HG03575 (cell line): ENCODE data around the gene TBX2.

ENCODE experiments used
- ATAC-seq: cut with Tn5 transposase; IDR thresholded peaks from one replicate; pipeline ENCODE4 v1.9.1; 2021; ENCODE audit not compliant: unreplicated experiment, insufficient number of reproducible peaks, low FRiP score; ENCODE audit errors: extremely low read depth

The TBX2 gene

GRCh38 chr17:61398721-61399130 is 917 bp upstream of the TBX2 start:
- ATAC-seq: no peak

- ATAC-seq: no peak
Measured at GRCh38 chr17:61400066-61400716, 548 bp downstream of the TBX2 start.

DNA sequence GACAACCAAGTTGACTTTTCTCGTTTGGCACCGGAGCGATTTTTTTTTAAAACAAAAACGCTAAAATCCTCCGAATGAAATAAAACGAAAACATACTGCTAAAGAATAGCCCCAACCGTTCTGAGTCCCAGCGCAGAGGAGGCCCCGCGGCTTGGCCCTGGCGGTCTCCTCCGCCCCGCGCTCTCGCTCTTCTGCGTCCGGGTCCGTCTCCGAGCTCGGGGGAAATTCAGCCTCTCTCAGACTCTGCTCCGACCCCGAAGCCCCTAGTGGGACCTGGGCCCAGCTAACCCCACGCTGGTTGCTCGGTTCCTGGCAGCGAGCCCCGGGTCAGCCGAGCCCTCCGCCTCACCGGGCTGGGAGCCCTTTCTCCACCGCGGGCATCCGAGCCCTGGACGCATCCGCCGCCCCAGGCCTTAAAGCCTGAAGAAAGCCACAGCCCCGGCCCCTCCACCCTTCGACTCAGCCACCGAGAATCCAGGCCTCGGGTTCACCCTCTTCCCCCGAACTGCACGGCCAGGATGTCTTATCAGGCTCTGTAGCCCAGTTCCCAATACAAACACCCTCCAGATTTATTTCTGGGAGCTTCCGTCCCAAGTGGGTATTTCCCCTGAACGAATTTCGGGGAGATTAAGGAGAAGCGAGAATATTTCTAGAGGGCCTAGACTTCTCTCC is 1.2 kb downstream of the TBX2 start:
- no peak for ATAC-seq

GRCh38 chr17:61401389-61402072 is 1.9 kb downstream of the TBX2 start:
- no peak for ATAC-seq

- no peak for ATAC-seq
Measured at GRCh38 chr17:61402073-61402541, 2.5 kb downstream of the TBX2 start.

- no peak for ATAC-seq
Measured at GRCh38 chr17:61402978-61403800, 3.5 kb downstream of the TBX2 start.

- ATAC-seq: no peak
Measured at GRCh38 chr17:61403801-61404662, 4.4 kb downstream of the TBX2 start.

DNA sequence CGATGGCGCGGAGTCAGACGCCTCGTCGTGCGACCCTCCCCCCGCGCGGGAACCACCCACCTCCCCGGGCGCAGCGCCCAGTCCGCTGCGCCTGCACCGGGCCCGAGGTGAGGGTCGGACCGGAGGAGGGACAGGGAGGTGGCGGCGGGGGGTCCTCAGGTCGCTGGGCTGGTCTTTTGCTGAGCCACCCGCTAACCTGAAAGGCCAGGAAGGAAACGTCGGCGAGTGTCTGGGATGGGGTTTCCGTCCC is 4.9 kb downstream of the TBX2 start:
- ATAC-seq: no peak

GRCh38 chr17:61404913-61405685 is 5.5 kb downstream of the TBX2 start:
- no peak for ATAC-seq

DNA sequence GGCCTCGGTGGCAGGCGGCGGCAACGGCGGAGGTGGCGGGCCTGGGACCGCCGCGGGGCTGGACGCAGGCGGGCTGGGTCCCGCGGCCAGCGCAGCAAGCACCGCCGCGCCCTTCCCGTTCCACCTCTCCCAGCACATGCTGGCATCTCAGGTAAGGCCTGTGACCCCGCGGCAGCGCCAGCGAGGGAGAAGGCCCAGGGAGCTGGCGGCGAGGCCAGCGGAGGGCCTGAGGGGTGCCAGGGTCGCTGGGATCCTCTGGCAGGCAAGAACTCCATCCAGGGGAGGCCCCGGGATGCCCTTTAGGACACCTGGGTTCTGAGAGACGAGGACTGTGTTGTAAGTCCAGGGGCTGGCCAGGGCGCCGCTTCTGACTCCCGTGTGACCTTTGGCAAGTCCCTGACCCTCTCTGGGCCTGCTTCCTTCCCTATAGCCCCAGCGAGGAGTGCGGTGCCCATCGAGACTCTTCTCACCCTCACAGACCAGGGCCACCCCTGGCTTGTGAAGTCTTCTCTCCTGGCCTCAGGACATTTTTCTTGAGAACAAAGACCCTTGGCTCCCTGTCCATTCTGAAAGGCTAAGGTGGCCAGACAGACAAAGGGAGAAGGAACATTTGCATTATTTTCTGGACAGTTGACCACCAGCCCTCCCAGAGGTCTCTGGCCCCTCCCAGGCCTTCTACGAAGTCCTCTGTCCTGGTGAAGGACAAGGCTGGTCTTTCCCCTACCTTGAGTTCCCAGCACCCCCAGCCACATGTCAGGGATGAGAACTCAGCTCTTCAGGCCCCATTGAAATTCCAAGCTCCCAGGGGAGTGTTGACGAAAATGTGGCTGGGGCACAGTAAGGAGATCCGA is 6.3 kb downstream of the TBX2 start:
- no peak for ATAC-seq

DNA sequence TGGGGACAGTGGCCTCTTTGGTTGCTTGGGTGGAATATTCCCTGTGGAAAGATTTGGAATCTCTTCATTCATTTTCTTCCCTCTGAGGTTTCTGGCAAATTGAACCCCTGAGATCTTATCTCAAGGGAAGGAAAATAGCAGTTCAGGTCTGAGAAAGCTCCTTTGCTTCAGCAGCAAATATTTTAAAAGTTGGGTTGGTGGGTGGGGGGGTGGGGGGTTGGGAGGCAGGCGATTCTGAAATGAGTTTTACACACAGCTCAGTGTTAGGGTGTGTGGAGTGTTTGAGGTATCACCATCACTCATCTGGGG is 6.8 kb downstream of the TBX2 start:
- ATAC-seq: no peak

DNA sequence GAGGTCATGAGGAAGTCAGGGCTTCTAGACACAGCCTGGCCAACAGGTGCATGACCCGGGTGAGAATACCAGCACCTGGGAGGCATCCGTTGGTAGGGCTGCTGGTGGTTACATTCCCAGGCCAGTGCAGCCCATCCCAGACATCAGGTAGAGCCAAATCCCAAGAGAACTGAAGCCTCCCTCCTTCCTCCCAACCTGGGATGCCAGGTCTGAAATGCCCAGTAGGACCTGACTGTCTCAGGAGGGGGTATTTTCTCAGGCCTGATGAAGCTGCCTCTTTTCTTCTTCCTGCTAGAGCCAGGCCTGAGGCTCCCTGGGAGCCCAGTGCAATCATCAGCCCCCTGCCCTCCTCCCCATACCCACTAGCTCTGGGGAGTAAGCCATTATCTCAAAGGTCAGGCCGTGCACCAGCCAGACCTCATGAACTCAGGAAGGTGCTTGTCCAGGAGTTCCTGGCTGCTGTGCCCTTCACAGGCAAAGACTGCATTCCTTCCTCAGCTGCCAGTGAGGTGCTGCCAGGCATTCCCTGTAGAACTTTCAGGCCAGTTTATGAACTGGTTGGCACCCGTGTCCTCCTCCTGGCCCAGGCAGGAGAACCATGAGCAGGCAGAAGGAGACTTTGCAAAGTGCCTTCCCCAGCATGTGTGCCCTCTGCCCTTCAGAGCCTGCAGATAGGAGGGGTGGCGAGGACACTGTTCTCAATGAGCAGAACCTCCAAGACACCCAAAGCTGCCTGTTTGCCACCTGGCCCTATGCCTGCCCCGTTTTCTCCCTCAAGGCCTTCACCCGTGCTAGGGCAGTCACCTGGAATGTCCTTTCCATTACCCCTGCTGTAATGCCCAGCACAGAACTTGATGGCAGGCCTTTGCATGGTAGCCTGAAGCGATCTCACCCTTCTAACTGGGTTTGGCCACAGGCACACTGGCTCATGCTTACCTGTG is 7.6 kb downstream of the TBX2 start:
- no peak for ATAC-seq

- no peak for ATAC-seq
Measured at GRCh38 chr17:61408151-61409041, 8.8 kb downstream of the TBX2 start.

GRCh38 chr17:61409301-61410112 is 9.9 kb downstream of the TBX2 start:
- ATAC-seq: no peak
